ENCODE measurements around the gene PTRH2.
A peak's percentile ranks its signal among the peaks of the same experiment; 100 is the strongest.
"Not testable (repeated sequence)": the region's sequence is repeated elsewhere in the genome, so short reads cannot be mapped to it uniquely, and the experiment has no call there.

Gene PTRH2

DNA sequence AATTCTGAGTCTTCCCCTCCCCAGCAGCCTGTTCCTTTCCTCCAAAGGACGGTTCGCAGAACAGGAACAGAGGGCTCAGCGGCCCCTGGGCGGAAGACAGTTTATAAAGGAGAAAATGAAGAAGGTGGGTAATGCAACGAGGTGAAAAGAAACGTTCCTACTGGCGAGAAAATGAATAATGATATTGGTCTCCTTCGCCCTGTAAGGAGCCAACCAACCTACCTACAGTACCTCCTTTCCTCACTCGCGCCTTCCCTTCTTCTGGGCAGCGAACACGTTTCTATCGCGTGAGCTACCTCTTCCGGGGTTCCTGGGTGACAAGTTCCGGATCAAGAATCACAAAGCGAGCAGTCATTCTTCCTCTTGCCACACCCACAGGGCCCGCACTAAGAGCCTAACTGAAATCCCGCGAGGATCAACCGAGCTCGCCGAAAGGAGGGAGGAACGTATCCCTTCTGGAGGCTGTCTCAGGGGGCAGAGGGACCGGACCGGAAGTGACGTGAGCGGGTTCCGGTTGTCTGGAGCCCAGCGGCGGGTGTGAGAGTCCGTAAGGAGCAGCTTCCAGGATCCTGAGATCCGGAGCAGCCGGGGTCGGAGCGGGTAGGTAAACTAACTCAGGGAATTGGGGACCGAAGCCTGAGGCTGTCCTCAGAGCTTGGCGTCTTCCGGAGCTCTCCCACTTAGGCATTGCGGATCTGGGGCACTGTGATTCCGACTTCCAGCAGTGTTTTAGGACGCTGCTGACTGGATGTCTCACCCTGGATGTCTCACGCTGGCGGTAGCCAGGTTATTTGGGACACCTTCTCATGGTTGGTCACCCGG is at the start of gene PTRH2, which contains the start of gene VMP1:
PTRH2 (minus strand) TSS at position 282 of the 822 bp plus-strand sequence. CDS start 9,452 bp downstream, outside the sequence.
VMP1 (plus strand) TSS at position 506 of the 822 bp plus-strand sequence. CDS start 23,793 bp downstream, outside the sequence.
- peaks cover 16% of the 10 kb centered on the region for H3K4me1 ChIP-seq (ENCODE audit: control insufficient read depth, insufficient read depth, low read length)
- no peaks in the 10 kb centered on the region for H3K27me3 ChIP-seq (ENCODE audit: control insufficient read depth, insufficient read depth, low read length)
- peak within 1 kb of the TSS; percentile 98 for H3K9ac ChIP-seq (ENCODE audit: low read depth, low read length)
- no peaks in the 10 kb centered on the region for H3K36me3 ChIP-seq (ENCODE audit: control insufficient read depth, insufficient read depth, low read length)
- no peaks in the 10 kb centered on the region for H3K9me3 ChIP-seq (ENCODE audit: control insufficient read depth, insufficient read depth, low read length)
- peak within 1 kb of the TSS; percentile 99 for H3K4me3 ChIP-seq (ENCODE audit: low read depth, low read length)

DNA sequence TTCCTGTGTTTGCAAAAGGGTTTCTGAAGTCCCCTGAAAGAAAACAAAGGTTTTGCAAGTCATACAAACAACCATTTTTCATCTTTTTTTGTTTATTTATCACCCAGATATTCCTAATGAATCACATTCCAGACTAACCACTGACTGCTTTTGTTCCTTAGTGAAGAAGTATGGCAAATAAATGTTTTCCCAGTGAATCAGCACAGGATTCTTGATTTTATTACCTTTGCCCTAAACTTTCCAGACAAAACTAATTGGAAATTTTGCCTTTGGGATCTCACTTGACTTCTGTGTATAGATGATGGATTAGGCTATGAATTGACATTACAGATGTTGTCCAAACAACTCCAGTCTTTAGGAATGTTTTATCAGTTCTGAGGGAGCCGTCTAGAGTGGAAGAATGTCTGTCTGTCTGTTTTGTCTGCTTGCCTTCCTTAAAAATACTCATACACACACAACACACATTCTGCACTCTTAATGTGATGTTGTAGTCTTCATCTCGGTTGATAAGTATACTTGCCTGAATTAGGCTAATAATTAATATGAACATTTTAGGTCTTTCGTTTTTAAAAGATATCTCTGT is 49.1 kb upstream of the PTRH2 start:
- H3K9ac ChIP-seq (ENCODE audit: low read depth, low read length), result no peak overlapping the region
- no peaks in the 10 kb centered on the region for H3K4me1 ChIP-seq (ENCODE audit: control insufficient read depth, insufficient read depth, low read length)
- no peaks in the 10 kb centered on the region for H3K9me3 ChIP-seq (ENCODE audit: control insufficient read depth, insufficient read depth, low read length)
- no peaks in the 10 kb centered on the region for H3K27me3 ChIP-seq (ENCODE audit: control insufficient read depth, insufficient read depth, low read length)
- H3K36me3 ChIP-seq (ENCODE audit: control insufficient read depth, insufficient read depth, low read length), result no peaks in the 10 kb centered on the region
- no peak overlapping the region for H3K4me3 ChIP-seq (ENCODE audit: low read depth, low read length)

DNA sequence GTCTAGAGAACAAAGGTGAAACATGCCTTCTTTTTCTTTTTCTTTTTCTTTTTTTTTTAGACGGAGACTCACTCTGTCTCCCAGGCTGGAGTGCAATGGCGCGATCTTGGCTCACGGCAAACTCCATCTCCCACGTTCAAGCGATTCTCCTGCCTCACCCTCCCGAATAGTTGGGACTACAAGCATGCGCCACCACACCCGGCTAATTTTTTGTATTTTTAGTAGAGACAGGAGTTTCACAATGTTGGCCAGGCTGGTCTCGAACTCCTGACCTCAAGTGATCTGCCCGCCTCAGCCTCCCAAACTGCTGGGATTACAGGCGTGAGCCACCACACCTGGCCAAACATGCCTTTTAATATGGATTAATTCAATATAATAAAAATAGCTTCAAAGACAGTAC is 47.8 kb upstream of the PTRH2 start:
- not testable (repeated sequence) for H3K4me1 ChIP-seq (ENCODE audit: control insufficient read depth, insufficient read depth, low read length); H3K4me3 ChIP-seq (ENCODE audit: low read depth, low read length); H3K27me3 ChIP-seq (ENCODE audit: control insufficient read depth, insufficient read depth, low read length); H3K36me3 ChIP-seq (ENCODE audit: control insufficient read depth, insufficient read depth, low read length); H3K9ac ChIP-seq (ENCODE audit: low read depth, low read length); H3K9me3 ChIP-seq (ENCODE audit: control insufficient read depth, insufficient read depth, low read length)

DNA sequence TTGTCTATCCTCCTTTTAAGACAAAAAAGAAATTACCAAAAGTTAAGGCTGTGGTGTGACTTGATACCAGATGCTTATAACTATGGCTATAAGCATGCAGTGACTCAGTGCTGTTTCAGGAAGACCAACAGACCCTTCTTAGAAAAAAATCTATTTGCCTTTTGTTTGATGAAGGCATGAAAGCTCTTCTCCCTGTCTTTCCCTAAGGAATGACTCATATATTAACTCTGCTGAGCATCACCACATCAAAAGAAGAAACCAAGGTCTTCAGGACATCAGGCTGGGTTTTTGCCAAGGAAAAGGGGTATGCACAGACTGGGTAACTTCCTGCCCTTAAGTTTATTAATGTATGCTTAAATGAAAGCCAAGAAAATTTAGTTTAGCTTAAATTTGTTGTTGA is 47.3 kb upstream of the PTRH2 start:
- H3K9me3 ChIP-seq (ENCODE audit: control insufficient read depth, insufficient read depth, low read length), result no peaks in the 10 kb centered on the region
- no peaks in the 10 kb centered on the region for H3K36me3 ChIP-seq (ENCODE audit: control insufficient read depth, insufficient read depth, low read length)
- no peaks in the 10 kb centered on the region for H3K4me1 ChIP-seq (ENCODE audit: control insufficient read depth, insufficient read depth, low read length)
- no peak overlapping the region for H3K4me3 ChIP-seq (ENCODE audit: low read depth, low read length)
- no peak overlapping the region for H3K9ac ChIP-seq (ENCODE audit: low read depth, low read length)
- H3K27me3 ChIP-seq (ENCODE audit: control insufficient read depth, insufficient read depth, low read length), result no peaks in the 10 kb centered on the region

DNA sequence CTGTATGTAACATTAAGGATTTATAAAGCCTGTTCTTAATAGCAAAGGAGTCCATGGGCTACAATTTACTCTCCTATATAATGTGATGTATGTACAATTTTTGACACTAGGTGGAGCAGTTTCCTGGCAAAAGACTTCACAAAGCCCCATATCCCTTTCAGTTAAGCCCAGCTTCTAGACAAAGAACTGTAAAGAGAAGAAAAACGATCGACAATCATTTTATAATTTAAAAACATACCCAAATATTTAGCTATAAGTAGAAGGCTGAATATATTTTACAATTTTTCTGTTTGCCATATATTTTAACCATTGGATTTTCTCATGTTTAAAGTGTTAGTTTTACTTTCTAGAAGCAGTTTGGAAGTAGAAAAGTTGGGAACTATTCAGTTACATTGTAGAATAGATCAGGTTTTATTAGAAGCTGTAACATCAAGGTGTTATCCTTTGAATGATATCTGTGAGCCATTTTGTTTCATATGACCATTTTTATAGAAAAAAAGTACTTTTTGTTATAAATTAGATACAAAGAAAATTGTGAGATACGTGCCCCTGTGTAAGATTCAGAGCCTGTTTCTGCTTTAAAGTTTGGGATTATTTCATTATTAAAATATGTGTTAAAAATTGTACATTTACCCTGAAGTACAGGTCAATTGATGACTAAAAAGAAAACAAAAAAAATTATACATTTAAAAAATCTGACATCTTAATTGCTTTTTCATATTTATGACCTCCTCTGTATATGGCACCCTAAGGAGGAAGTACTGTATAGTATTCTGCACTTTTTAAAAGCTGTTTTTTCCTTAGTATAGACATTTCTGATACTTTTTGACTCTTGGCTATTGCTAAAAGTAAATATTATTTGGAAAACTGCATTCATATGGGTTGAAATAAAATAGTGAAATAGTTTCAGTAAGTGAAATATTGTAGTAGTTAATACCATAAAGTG is 46.6 kb upstream of the PTRH2 start:
- no peaks in the 10 kb centered on the region for H3K4me1 ChIP-seq (ENCODE audit: control insufficient read depth, insufficient read depth, low read length)
- H3K9me3 ChIP-seq (ENCODE audit: control insufficient read depth, insufficient read depth, low read length), result no peaks in the 10 kb centered on the region
- no peak overlapping the region for H3K4me3 ChIP-seq (ENCODE audit: low read depth, low read length)
- no peaks in the 10 kb centered on the region for H3K27me3 ChIP-seq (ENCODE audit: control insufficient read depth, insufficient read depth, low read length)
- no peaks in the 10 kb centered on the region for H3K36me3 ChIP-seq (ENCODE audit: control insufficient read depth, insufficient read depth, low read length)
- no peak overlapping the region for H3K9ac ChIP-seq (ENCODE audit: low read depth, low read length)

DNA sequence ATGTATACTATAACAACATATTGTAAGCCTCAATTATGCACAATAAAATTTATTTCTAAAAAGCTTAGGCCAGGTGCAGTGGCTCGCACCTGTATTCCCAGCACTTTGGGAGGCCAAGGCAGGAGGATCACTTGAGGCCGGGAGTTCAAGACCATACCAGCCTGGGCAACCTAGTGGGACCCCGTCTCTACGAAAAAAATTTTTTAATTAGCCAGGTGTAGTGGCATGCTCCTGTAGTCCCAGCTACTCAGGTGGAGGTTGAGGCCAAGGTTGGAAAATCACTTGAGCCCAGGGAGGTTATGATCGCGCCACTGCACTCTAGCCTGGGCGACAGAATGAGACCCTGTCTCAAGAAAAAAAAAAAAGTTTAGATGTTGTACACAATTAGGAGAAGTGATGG is 45.7 kb upstream of the PTRH2 start:
- Histone ChIP-seq H3K36me3 (ENCODE audit: control insufficient read depth, insufficient read depth, low read length) (no peaks in the 10 kb centered on the region), H3K4me3 (ENCODE audit: low read depth, low read length) (no peak overlapping the region), H3K9ac (ENCODE audit: low read depth, low read length) (no peak overlapping the region), H3K9me3 (ENCODE audit: control insufficient read depth, insufficient read depth, low read length) (no peaks in the 10 kb centered on the region), H3K4me1 (ENCODE audit: control insufficient read depth, insufficient read depth, low read length) (no peaks in the 10 kb centered on the region), H3K27me3 (ENCODE audit: control insufficient read depth, insufficient read depth, low read length) (no peaks in the 10 kb centered on the region)

DNA sequence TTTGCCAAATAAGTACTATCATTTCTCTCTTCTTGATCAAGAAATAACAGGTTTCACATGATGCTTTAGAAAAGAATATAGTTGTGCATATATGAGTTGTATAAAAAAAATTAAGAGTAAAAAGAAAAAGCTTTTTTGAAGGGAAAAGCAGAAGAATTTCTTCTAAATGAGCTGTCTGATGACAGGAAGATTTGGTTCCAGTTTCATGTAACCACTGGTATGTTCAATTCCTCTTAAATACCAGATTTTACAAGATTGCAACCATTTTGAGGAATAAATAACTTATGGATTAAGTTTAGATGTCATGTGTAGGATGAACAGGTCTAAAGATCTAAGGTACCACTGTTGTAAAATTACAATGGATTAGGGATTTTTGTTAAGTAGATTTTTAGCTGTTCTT is 45.2 kb upstream of the PTRH2 start:
- no peak overlapping the region for H3K9ac ChIP-seq (ENCODE audit: low read depth, low read length)
- no peaks in the 10 kb centered on the region for H3K36me3 ChIP-seq (ENCODE audit: control insufficient read depth, insufficient read depth, low read length)
- no peaks in the 10 kb centered on the region for H3K4me1 ChIP-seq (ENCODE audit: control insufficient read depth, insufficient read depth, low read length)
- no peaks in the 10 kb centered on the region for H3K27me3 ChIP-seq (ENCODE audit: control insufficient read depth, insufficient read depth, low read length)
- H3K4me3 ChIP-seq (ENCODE audit: low read depth, low read length), result no peak overlapping the region
- no peaks in the 10 kb centered on the region for H3K9me3 ChIP-seq (ENCODE audit: control insufficient read depth, insufficient read depth, low read length)

DNA sequence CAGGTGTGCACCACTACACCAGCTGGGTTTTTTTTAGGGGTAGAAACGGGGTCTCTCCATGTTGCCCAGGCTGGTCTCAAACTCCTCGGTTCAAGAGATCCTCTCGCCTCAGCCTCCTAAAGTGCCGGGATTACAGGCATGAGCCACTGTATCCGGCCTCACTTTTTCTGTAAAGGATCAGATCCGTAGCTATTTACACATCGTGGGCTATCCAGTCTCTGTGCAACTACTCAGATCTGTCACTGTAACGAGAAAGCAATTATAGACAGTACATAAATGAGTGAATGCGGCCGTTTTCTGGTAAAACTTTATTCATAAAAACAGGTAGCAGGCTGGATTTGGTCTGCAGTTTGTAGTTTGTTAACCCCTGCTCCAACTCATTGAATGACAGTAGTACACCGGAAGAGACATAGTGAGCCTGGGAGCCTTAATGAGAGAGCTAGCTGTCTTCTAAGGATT is 44.8 kb upstream of the PTRH2 start:
- H3K4me1 ChIP-seq (ENCODE audit: control insufficient read depth, insufficient read depth, low read length), result no peaks in the 10 kb centered on the region
- H3K9me3 ChIP-seq (ENCODE audit: control insufficient read depth, insufficient read depth, low read length), result no peaks in the 10 kb centered on the region
- H3K36me3 ChIP-seq (ENCODE audit: control insufficient read depth, insufficient read depth, low read length), result no peaks in the 10 kb centered on the region
- no peak overlapping the region for H3K9ac ChIP-seq (ENCODE audit: low read depth, low read length)
- H3K4me3 ChIP-seq (ENCODE audit: low read depth, low read length), result no peak overlapping the region
- H3K27me3 ChIP-seq (ENCODE audit: control insufficient read depth, insufficient read depth, low read length), result no peaks in the 10 kb centered on the region

DNA sequence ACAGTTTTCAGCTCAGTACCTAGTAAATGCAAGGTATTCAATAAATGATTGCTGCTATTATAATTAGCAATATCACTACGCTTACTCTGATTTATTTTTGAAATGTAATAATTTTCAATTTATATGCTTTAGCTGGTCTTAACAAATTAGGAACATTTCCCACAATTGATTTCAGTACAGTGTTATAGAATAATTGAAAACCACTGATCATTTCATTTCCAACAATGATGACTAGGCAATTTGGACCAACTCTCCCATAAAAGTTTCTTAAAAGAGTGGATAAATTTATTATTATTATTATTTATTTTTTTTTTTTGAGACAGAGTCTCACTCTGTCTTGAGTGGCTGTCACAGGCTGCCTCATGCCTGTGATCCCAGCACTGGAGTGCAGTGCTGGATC is 41.4 kb upstream of the PTRH2 start:
- Histone ChIP-seq H3K9ac (ENCODE audit: low read depth, low read length) (no peak overlapping the region), H3K36me3 (ENCODE audit: control insufficient read depth, insufficient read depth, low read length) (no peaks in the 10 kb centered on the region), H3K9me3 (ENCODE audit: control insufficient read depth, insufficient read depth, low read length) (no peaks in the 10 kb centered on the region), H3K4me1 (ENCODE audit: control insufficient read depth, insufficient read depth, low read length) (no peaks in the 10 kb centered on the region), H3K27me3 (ENCODE audit: control insufficient read depth, insufficient read depth, low read length) (no peaks in the 10 kb centered on the region), H3K4me3 (ENCODE audit: low read depth, low read length) (no peak overlapping the region)

DNA sequence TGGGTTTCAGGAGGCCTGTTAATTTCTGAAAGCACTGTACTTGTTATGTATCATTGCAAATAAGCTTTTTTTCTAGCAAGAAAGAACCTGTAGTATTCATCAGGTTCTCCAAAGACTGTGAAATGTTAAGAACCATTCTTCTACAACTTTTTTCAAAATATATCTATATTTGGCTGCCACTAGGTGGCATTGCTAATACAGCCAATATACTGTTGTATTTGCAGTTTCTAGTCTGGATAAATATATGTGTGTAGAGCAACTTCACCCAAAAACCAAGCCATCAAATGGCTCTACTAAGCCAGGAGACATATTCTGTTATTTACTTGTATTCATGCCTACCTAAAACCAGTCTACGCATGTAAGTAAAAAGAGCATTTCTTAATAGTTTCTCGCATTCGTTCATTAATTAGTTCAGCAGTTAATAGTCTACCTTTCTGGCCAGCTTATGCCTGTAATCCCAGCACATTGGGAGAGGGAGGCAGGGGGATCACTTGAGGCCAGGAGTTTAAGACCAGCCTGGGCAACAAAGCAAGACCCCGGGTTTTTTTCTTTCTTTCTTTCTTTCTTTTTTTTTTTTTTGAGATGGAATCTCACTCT is 39.7 kb upstream of the PTRH2 start:
- H3K27me3 ChIP-seq (ENCODE audit: control insufficient read depth, insufficient read depth, low read length), result no peaks in the 10 kb centered on the region
- no peaks in the 10 kb centered on the region for H3K4me1 ChIP-seq (ENCODE audit: control insufficient read depth, insufficient read depth, low read length)
- H3K36me3 ChIP-seq (ENCODE audit: control insufficient read depth, insufficient read depth, low read length), result peaks cover 2% of the 10 kb centered on the region
- H3K4me3 ChIP-seq (ENCODE audit: low read depth, low read length), result no peak overlapping the region
- H3K9ac ChIP-seq (ENCODE audit: low read depth, low read length), result no peak overlapping the region
- H3K9me3 ChIP-seq (ENCODE audit: control insufficient read depth, insufficient read depth, low read length), result no peaks in the 10 kb centered on the region

DNA sequence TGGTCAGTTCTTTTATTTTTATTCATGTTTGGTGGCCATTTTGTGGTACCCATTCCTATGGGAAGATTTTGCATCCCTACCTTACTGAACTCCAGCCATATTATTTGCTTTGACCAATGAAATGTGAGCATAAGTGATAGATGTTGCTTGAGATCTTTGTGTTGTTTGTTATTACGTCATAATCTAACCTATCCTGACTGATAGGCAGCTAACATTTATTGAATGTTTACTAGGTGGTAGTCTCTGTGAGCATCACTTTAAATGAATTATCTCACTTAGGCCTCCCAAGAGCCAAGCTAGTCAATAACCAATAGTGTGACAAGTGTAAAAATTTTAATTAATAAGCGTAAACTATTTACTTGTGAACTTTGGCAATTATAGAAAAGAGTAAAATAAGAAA is 37.8 kb upstream of the PTRH2 start:
- Histone ChIP-seq H3K27me3 (ENCODE audit: control insufficient read depth, insufficient read depth, low read length) (no peaks in the 10 kb centered on the region), H3K9ac (ENCODE audit: low read depth, low read length) (no peak overlapping the region), H3K4me3 (ENCODE audit: low read depth, low read length) (no peak overlapping the region), H3K9me3 (ENCODE audit: control insufficient read depth, insufficient read depth, low read length) (no peaks in the 10 kb centered on the region), H3K4me1 (ENCODE audit: control insufficient read depth, insufficient read depth, low read length) (no peaks in the 10 kb centered on the region), H3K36me3 (ENCODE audit: control insufficient read depth, insufficient read depth, low read length) (peaks cover 2% of the 10 kb centered on the region)

Data from iPS-15b (cell line).